Measurements from ENCODE around the gene ACO1.

ACO1 gene

GRCh38 chr9:32345243-32345642 lies 39.2 kb upstream of the ACO1 start:
- H3K27ac ChIP-seq (ENCODE audit: low read depth, low read length) = peak overlapping the region; percentile 89

DNA sequence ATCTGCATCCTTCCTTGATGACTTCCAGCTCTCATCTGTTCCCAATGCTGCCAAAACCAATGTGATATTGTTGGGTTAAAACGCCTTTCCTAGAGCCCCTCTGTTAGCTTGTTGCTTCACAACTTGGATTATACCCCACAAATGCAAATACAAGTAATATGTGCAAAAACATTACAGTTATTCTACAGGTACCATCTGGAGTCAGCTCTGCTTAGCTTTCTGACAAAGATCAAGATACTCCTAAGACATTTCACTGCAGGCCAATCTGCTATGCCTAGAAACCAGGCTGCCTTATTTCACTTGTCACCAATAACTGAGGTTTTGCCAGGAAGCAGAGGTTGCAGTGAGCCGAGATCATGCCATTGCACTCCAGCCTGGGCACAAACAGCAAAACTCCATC lies 36.9 kb upstream of the ACO1 start:
- H3K79me1 ChIP-seq (ENCODE audit: low read length) = no peaks in the 10 kb centered on the region
- H3K9ac ChIP-seq (ENCODE audit: low read length) = no peak overlapping the region
- H3K27me3 ChIP-seq (ENCODE audit: insufficient read depth, low read length, poor library complexity) = no peaks in the 10 kb centered on the region
- H2AK5ac ChIP-seq (ENCODE audit: low read length) = no peak overlapping the region
- DNase-seq = no peak
- H3K4me1 ChIP-seq (ENCODE audit: control insufficient read depth, low read depth, low read length) = peaks cover 12% of the 10 kb centered on the region
- H3K27ac ChIP-seq (ENCODE audit: low read depth, low read length) = no peak overlapping the region
- H3K79me2 ChIP-seq (ENCODE audit: control insufficient read depth, insufficient read depth, low read length) = no peaks in the 10 kb centered on the region
- no peak overlapping the region for H3K4me3 ChIP-seq (ENCODE audit: low read length)
- no CpG with 5 or more reads among the region's 2 CpGs for WGBS (ENCODE audit: extremely low coverage, insufficient coverage, low lambda C conversion rate)
- H4K8ac ChIP-seq (ENCODE audit: low read depth, low read length) = no peak overlapping the region
- no peaks in the 10 kb centered on the region for H3K36me3 ChIP-seq (ENCODE audit: control insufficient read depth, insufficient read depth, low read length)
- H3K18ac ChIP-seq (ENCODE audit: low read length) = peak overlapping the region; percentile 36
- no peak overlapping the region for H4K5ac ChIP-seq (ENCODE audit: low read length)
- peak overlapping the region; percentile 49 for H2BK120ac ChIP-seq (ENCODE audit: low read depth, low read length)
- no peak overlapping the region for H2BK5ac ChIP-seq (ENCODE audit: low read length)
- no peak overlapping the region for H3K4me2 ChIP-seq (ENCODE audit: low read length)
- H2BK15ac ChIP-seq (replicated peaks; ENCODE audit: low read depth) = no peak overlapping the region
- no peak overlapping the region for H3K4ac ChIP-seq (ENCODE audit: low read depth, low read length)
- no peak overlapping the region for H3K56ac ChIP-seq (ENCODE audit: low read length)
- no peak overlapping the region for H3K23ac ChIP-seq (ENCODE audit: low read length)

More at GRCh38 chr9:32345243-32345642, 39.2 kb upstream of the ACO1 start:
- no peaks in the 10 kb centered on the region for H3K27me3 ChIP-seq (ENCODE audit: insufficient read depth, low read length, poor library complexity)
- no peak overlapping the region for H4K8ac ChIP-seq (ENCODE audit: low read depth, low read length)
- H3K79me1 ChIP-seq (ENCODE audit: low read length) = no peaks in the 10 kb centered on the region
- peaks cover 12% of the 10 kb centered on the region for H3K4me1 ChIP-seq (ENCODE audit: control insufficient read depth, low read depth, low read length)
- no peak overlapping the region for H2AK5ac ChIP-seq (ENCODE audit: low read length)
- H3K9ac ChIP-seq (ENCODE audit: low read length) = no peak overlapping the region
- H3K18ac ChIP-seq (ENCODE audit: low read length) = no peak overlapping the region
- H2BK15ac ChIP-seq (replicated peaks; ENCODE audit: low read depth) = peak overlapping the region; percentile 77
- no peaks in the 10 kb centered on the region for H3K79me2 ChIP-seq (ENCODE audit: control insufficient read depth, insufficient read depth, low read length)
- H3K36me3 ChIP-seq (ENCODE audit: control insufficient read depth, insufficient read depth, low read length) = no peaks in the 10 kb centered on the region
- no peak overlapping the region for H3K4me3 ChIP-seq (ENCODE audit: low read length)
- H3K56ac ChIP-seq (ENCODE audit: low read length) = peak overlapping the region; percentile 78
- H3K4me2 ChIP-seq (ENCODE audit: low read length) = no peak overlapping the region
- no CpG with 5 or more reads among the region's 5 CpGs for WGBS (ENCODE audit: extremely low coverage, insufficient coverage, low lambda C conversion rate)
- DNase-seq = peak; percentile 94
- no peak overlapping the region for H3K23ac ChIP-seq (ENCODE audit: low read length)
- no peak overlapping the region for H3K4ac ChIP-seq (ENCODE audit: low read depth, low read length)
- no peak overlapping the region for H4K5ac ChIP-seq (ENCODE audit: low read length)
- H2BK5ac ChIP-seq (ENCODE audit: low read length) = no peak overlapping the region
- H2BK120ac ChIP-seq (ENCODE audit: low read depth, low read length) = no peak overlapping the region

GRCh38 chr9:32348106-32348695 lies 36.2 kb upstream of the ACO1 start:
- H2BK120ac ChIP-seq (ENCODE audit: low read depth, low read length) = peak overlapping the region; percentile 49
- peak overlapping the region; percentile 34 for H3K18ac ChIP-seq (ENCODE audit: low read length)
- H3K4me2 ChIP-seq (ENCODE audit: low read length) = no peak overlapping the region
- no peak overlapping the region for H3K4ac ChIP-seq (ENCODE audit: low read depth, low read length)
- no peak overlapping the region for H4K5ac ChIP-seq (ENCODE audit: low read length)
- H2BK15ac ChIP-seq (replicated peaks; ENCODE audit: low read depth) = no peak overlapping the region
- no peak overlapping the region for H3K4me3 ChIP-seq (ENCODE audit: low read length)
- no peak overlapping the region for H3K23ac ChIP-seq (ENCODE audit: low read length)
- H3K27ac ChIP-seq (ENCODE audit: low read depth, low read length) = no peak overlapping the region
- no peak overlapping the region for H2BK5ac ChIP-seq (ENCODE audit: low read length)
- no peaks in the 10 kb centered on the region for H3K36me3 ChIP-seq (ENCODE audit: control insufficient read depth, insufficient read depth, low read length)
- no peak for DNase-seq
- H3K79me2 ChIP-seq (ENCODE audit: control insufficient read depth, insufficient read depth, low read length) = no peaks in the 10 kb centered on the region
- peaks cover 12% of the 10 kb centered on the region for H3K4me1 ChIP-seq (ENCODE audit: control insufficient read depth, low read depth, low read length)
- no peak overlapping the region for H2AK5ac ChIP-seq (ENCODE audit: low read length)
- no peak overlapping the region for H4K8ac ChIP-seq (ENCODE audit: low read depth, low read length)
- no peak overlapping the region for H3K56ac ChIP-seq (ENCODE audit: low read length)
- no peak overlapping the region for H3K9ac ChIP-seq (ENCODE audit: low read length)
- H3K27me3 ChIP-seq (ENCODE audit: insufficient read depth, low read length, poor library complexity) = no peaks in the 10 kb centered on the region
- no CpG with 5 or more reads among the region's 7 CpGs for WGBS (ENCODE audit: extremely low coverage, insufficient coverage, low lambda C conversion rate)
- no peaks in the 10 kb centered on the region for H3K79me1 ChIP-seq (ENCODE audit: low read length)

DNA sequence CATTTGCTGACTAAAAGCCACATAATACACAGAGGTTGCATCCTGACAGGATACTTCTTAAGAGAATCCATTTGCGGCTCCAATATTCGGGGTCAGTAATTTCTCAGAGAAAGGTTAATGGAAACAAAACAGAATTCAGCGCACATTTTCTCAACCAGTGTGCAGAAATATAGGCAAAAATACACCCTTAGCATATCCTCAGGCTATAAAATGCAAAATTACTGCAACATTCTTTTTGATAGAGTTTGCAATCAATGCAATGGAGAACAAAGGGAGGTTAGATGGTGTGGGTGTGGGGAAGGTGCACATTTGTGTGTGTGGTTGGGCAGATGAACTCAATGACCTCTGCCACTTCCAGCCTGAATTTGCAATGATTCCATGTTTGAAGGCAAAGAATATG lies 35.4 kb upstream of the ACO1 start:
- H3K4me1 ChIP-seq (ENCODE audit: control insufficient read depth, low read depth, low read length) = peaks cover 6% of the 10 kb centered on the region
- H2AK5ac ChIP-seq (ENCODE audit: low read length) = no peak overlapping the region
- WGBS (ENCODE audit: extremely low coverage, insufficient coverage, low lambda C conversion rate) = no CpG with 5 or more reads among the region's 3 CpGs
- H3K27me3 ChIP-seq (ENCODE audit: insufficient read depth, low read length, poor library complexity) = no peaks in the 10 kb centered on the region
- H2BK15ac ChIP-seq (replicated peaks; ENCODE audit: low read depth) = no peak overlapping the region
- no peak overlapping the region for H3K18ac ChIP-seq (ENCODE audit: low read length)
- H2BK5ac ChIP-seq (ENCODE audit: low read length) = no peak overlapping the region
- no peak overlapping the region for H2BK120ac ChIP-seq (ENCODE audit: low read depth, low read length)
- no peak for DNase-seq
- no peak overlapping the region for H3K27ac ChIP-seq (ENCODE audit: low read depth, low read length)
- H4K5ac ChIP-seq (ENCODE audit: low read length) = no peak overlapping the region
- H4K8ac ChIP-seq (ENCODE audit: low read depth, low read length) = no peak overlapping the region
- no peaks in the 10 kb centered on the region for H3K36me3 ChIP-seq (ENCODE audit: control insufficient read depth, insufficient read depth, low read length)
- no peak overlapping the region for H3K23ac ChIP-seq (ENCODE audit: low read length)
- no peak overlapping the region for H3K4ac ChIP-seq (ENCODE audit: low read depth, low read length)
- H3K9ac ChIP-seq (ENCODE audit: low read length) = no peak overlapping the region
- no peaks in the 10 kb centered on the region for H3K79me2 ChIP-seq (ENCODE audit: control insufficient read depth, insufficient read depth, low read length)
- no peak overlapping the region for H3K4me3 ChIP-seq (ENCODE audit: low read length)
- H3K56ac ChIP-seq (ENCODE audit: low read length) = no peak overlapping the region
- no peaks in the 10 kb centered on the region for H3K79me1 ChIP-seq (ENCODE audit: low read length)
- no peak overlapping the region for H3K4me2 ChIP-seq (ENCODE audit: low read length)

DNA sequence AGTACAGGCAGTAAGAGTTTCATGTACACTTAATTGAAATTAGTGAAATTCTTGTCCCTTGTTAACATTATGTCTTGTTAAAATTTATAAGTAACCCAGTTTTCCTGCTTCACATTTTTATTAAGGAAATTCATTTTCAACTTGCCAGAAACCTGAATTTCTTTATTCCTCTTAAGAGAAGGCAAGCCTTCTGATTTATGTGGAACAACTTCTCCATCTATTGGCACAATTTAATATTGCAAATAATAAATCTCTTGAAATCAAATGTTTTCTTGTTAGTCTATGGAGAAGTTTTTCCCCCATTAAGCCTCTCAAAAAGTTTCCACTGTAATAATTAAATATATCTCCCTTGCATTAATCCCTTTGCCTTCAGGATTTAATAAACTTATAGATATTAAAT lies 33.8 kb upstream of the ACO1 start:
- no peaks in the 10 kb centered on the region for H3K36me3 ChIP-seq (ENCODE audit: control insufficient read depth, insufficient read depth, low read length)
- H3K79me2 ChIP-seq (ENCODE audit: control insufficient read depth, insufficient read depth, low read length) = no peaks in the 10 kb centered on the region
- no peaks in the 10 kb centered on the region for H3K4me1 ChIP-seq (ENCODE audit: control insufficient read depth, low read depth, low read length)
- no peak overlapping the region for H3K4ac ChIP-seq (ENCODE audit: low read depth, low read length)
- no peak overlapping the region for H3K56ac ChIP-seq (ENCODE audit: low read length)
- no peak overlapping the region for H4K5ac ChIP-seq (ENCODE audit: low read length)
- H3K9ac ChIP-seq (ENCODE audit: low read length) = no peak overlapping the region
- peak; percentile 33 for DNase-seq
- no peak overlapping the region for H2BK15ac ChIP-seq (replicated peaks; ENCODE audit: low read depth)
- H4K8ac ChIP-seq (ENCODE audit: low read depth, low read length) = no peak overlapping the region
- H3K18ac ChIP-seq (ENCODE audit: low read length) = no peak overlapping the region
- no peak overlapping the region for H3K4me3 ChIP-seq (ENCODE audit: low read length)
- no peak overlapping the region for H2BK120ac ChIP-seq (ENCODE audit: low read depth, low read length)
- H3K27me3 ChIP-seq (ENCODE audit: insufficient read depth, low read length, poor library complexity) = no peaks in the 10 kb centered on the region
- no peak overlapping the region for H2AK5ac ChIP-seq (ENCODE audit: low read length)
- no peak overlapping the region for H3K4me2 ChIP-seq (ENCODE audit: low read length)
- no peak overlapping the region for H3K27ac ChIP-seq (ENCODE audit: low read depth, low read length)
- H3K79me1 ChIP-seq (ENCODE audit: low read length) = no peaks in the 10 kb centered on the region
- H2BK5ac ChIP-seq (ENCODE audit: low read length) = no peak overlapping the region
- H3K23ac ChIP-seq (ENCODE audit: low read length) = no peak overlapping the region

- Histone ChIP-seq H3K27me3 (ENCODE audit: insufficient read depth, low read length, poor library complexity) (no peaks in the 10 kb centered on the region), H2AK5ac (ENCODE audit: low read length) (no peak overlapping the region), H3K4me2 (ENCODE audit: low read length) (no peak overlapping the region), H3K36me3 (ENCODE audit: control insufficient read depth, insufficient read depth, low read length) (no peaks in the 10 kb centered on the region), H4K5ac (ENCODE audit: low read length) (no peak overlapping the region), H3K23ac (ENCODE audit: low read length) (no peak overlapping the region), H3K56ac (ENCODE audit: low read length) (no peak overlapping the region), H3K18ac (ENCODE audit: low read length) (no peak overlapping the region), H2BK15ac (replicated peaks; ENCODE audit: low read depth) (no peak overlapping the region), H3K9ac (ENCODE audit: low read length) (no peak overlapping the region), H3K4ac (ENCODE audit: low read depth, low read length) (no peak overlapping the region), H3K4me3 (ENCODE audit: low read length) (no peak overlapping the region), H4K8ac (ENCODE audit: low read depth, low read length) (no peak overlapping the region), H2BK120ac (ENCODE audit: low read depth, low read length) (no peak overlapping the region), H3K79me1 (ENCODE audit: low read length) (no peaks in the 10 kb centered on the region), H3K4me1 (ENCODE audit: control insufficient read depth, low read depth, low read length) (no peaks in the 10 kb centered on the region), H3K27ac (ENCODE audit: low read depth, low read length) (no peak overlapping the region), H2BK5ac (ENCODE audit: low read length) (no peak overlapping the region), H3K79me2 (ENCODE audit: control insufficient read depth, insufficient read depth, low read length) (no peaks in the 10 kb centered on the region)
- WGBS (ENCODE audit: extremely low coverage, insufficient coverage, low lambda C conversion rate) = no CpG with 5 or more reads among the region's 3 CpGs
- peak; percentile 82 for DNase-seq
Measured at GRCh38 chr9:32351845-32352244, 32.6 kb upstream of the ACO1 start.
